Osteoblast (primary cell): ENCODE results near the gene HRAS. TPM values are rescaled to one million over a fixed set of nuclear protein-coding genes. Genes with fewer than 3 reads are reported as not detected.
A peak's percentile ranks its signal among the peaks of the same experiment; 100 is the strongest.

Experiments used
- DNase-seq: peaks from one replicate; pipeline ENCODE4 v3.0.0; 2011; ENCODE audit warnings: low spot score, mixed read lengths; ENCODE audit not compliant: insufficient read length; ENCODE audit errors: missing footprints
- H2AFZ ChIP-seq: 2 replicates; pipeline ENCODE4 v1.6.0; 2011; ENCODE audit warnings: mild to moderate bottlenecking, low read length
- H3K27ac ChIP-seq: 2 replicates; pipeline ENCODE4 v1.5.1; 2011; ENCODE audit warnings: mild to moderate bottlenecking, low read depth, low read length, moderate library complexity
- H3K27me3 ChIP-seq: 2 replicates; pipeline ENCODE4 v1.6.0; 2012; ENCODE audit warnings: mild to moderate bottlenecking, control low read depth, inconsistent platforms, low read length, moderate library complexity; ENCODE audit not compliant: insufficient read depth
- H3K36me3 ChIP-seq: 2 replicates; pipeline ENCODE4 v1.5.1; 2011; ENCODE audit warnings: mild to moderate bottlenecking, low read length, control low read depth, moderate library complexity; ENCODE audit not compliant: insufficient read depth
- H3K4me1 ChIP-seq: 2 replicates; pipeline ENCODE4 v1.5.1; 2011; ENCODE audit warnings: mild to moderate bottlenecking, low read length, control low read depth, moderate library complexity; ENCODE audit not compliant: insufficient read depth
- H3K4me2 ChIP-seq: 2 replicates; pipeline ENCODE4 v1.6.0; 2011; ENCODE audit warnings: mild to moderate bottlenecking, low read length; ENCODE audit not compliant: insufficient read depth
- H3K4me3 ChIP-seq: fragments of 200-600 bp; sonication (generic); 3 replicates; pipeline ENCODE4 v1.5.1; 2012; ENCODE audit warnings: mild to moderate bottlenecking, low read length, inconsistent platforms; ENCODE audit not compliant: insufficient read depth
- H3K79me2 ChIP-seq: 2 replicates; pipeline ENCODE4 v1.6.0; 2012; ENCODE audit warnings: mild to moderate bottlenecking, low read length, control low read depth, inconsistent platforms; ENCODE audit not compliant: insufficient read depth
- H3K9me3 ChIP-seq: 2 replicates; pipeline ENCODE4 v1.5.1; 2011; ENCODE audit warnings: low read depth, low read length, control low read depth
- H4K20me1 ChIP-seq: 2 replicates; pipeline ENCODE4 v1.6.0; 2012; ENCODE audit warnings: mild to moderate bottlenecking, low read length, control low read depth; ENCODE audit not compliant: insufficient read depth
- CTCF ChIP-seq: IDR thresholded peaks from 2 replicates; pipeline ENCODE4 v1.5.1; 2011; ENCODE audit warnings: mild to moderate bottlenecking, low read depth, low read length, moderate library complexity; ENCODE audit errors: extremely low read depth
- total RNA-seq: library from RNA; depleted of rRNA; stranded (reverse); fragments of >200 nt; gene quantifications from 2 replicates; pipeline ENCODE4 v1.2.3, GENCODE V29; 2012

Gene HRAS
- total RNA-seq, 1 donor, result 28.6 TPM

GRCh38 chr11:533586-534395 is 1.6 kb downstream of the HRAS start:
- Histone ChIP-seq H3K36me3 (peaks cover 13% of the 10 kb centered on the region), H3K9me3 (no peaks in the 10 kb centered on the region), H3K27me3 (no peaks in the 10 kb centered on the region), H3K4me2 (peak overlapping the region; percentile 87), H3K4me1 (peaks cover 20% of the 10 kb centered on the region), H4K20me1 (peaks cover 23% of the 10 kb centered on the region), H3K4me3 (peak overlapping the region; percentile 80), H2AFZ (no peak overlapping the region), H3K27ac (no peak overlapping the region), H3K79me2 (peaks cover 16% of the 10 kb centered on the region)
- TF ChIP-seq CTCF, result no peak
- peak; percentile 80 for DNase-seq

- Histone ChIP-seq H4K20me1 (peaks cover 23% of the 10 kb centered on the region), H3K4me1 (peaks cover 20% of the 10 kb centered on the region), H3K27me3 (no peaks in the 10 kb centered on the region), H3K79me2 (peaks cover 16% of the 10 kb centered on the region), H3K4me3 (no peak overlapping the region), H3K36me3 (peaks cover 13% of the 10 kb centered on the region), H3K27ac (no peak overlapping the region), H2AFZ (no peak overlapping the region), H3K4me2 (no peak overlapping the region), H3K9me3 (no peaks in the 10 kb centered on the region)
- DNase-seq, result peak; percentile 71
- no peak for TF ChIP-seq CTCF
These were observed 2.3 kb downstream of the HRAS start for GRCh38 chr11:532986-533585.

GRCh38 chr11:532527-532985 is 2.8 kb downstream of the HRAS start:
- Histone ChIP-seq H3K36me3 (peaks cover 13% of the 10 kb centered on the region), H2AFZ (no peak overlapping the region), H3K79me2 (peaks cover 16% of the 10 kb centered on the region), H3K27ac (no peak overlapping the region), H4K20me1 (peaks cover 23% of the 10 kb centered on the region), H3K4me3 (no peak overlapping the region), H3K27me3 (no peaks in the 10 kb centered on the region), H3K4me1 (peaks cover 20% of the 10 kb centered on the region), H3K9me3 (no peaks in the 10 kb centered on the region), H3K4me2 (no peak overlapping the region)
- peak; percentile 78 for DNase-seq
- no peak for TF ChIP-seq CTCF

- Histone ChIP-seq H3K36me3 (peaks cover 13% of the 10 kb centered on the region), H2AFZ (no peak overlapping the region), H3K79me2 (peaks cover 16% of the 10 kb centered on the region), H3K4me1 (peaks cover 15% of the 10 kb centered on the region), H3K27me3 (no peaks in the 10 kb centered on the region), H4K20me1 (peaks cover 23% of the 10 kb centered on the region), H3K4me2 (no peak overlapping the region), H3K27ac (no peak overlapping the region), H3K9me3 (no peaks in the 10 kb centered on the region), H3K4me3 (no peak overlapping the region)
- no peak for TF ChIP-seq CTCF
- peak; percentile 92 for DNase-seq
These were observed 3.4 kb downstream of the HRAS start for GRCh38 chr11:531919-532526.
